ENCODE measurements around the gene LRRC75A. TPM values are rescaled to one million over a fixed set of nuclear protein-coding genes. Genes with fewer than 3 reads are reported as not detected.

LRRC75A gene
- total RNA-seq = 1 to 10 TPM; 2.2 to 5.7 (median 3.9) TPM
- 10 to 100 TPM; 25.5 to 40.5 (median 37.2) TPM for polyA plus RNA-seq

GRCh38 chr17:16491703-16492612 is at the start of gene LRRC75A:
Gene LRRC75A, minus strand, starts transcription at chr17:16492193. Its CDS starts 203 bp downstream, at chr17:16491990.
- H3K4me1 ChIP-seq = peaks cover 0 to 25% (median 17%) of the 10 kb centered on the region in 4 donors

GRCh38 chr17:16537130-16537458 is 45.1 kb upstream of the LRRC75A start:
- WGBS, 2 donors = 23 to 33% methylated on average over 2 of the region's 2 CpGs
- peaks cover 0 to 10% (median 0%) of the 10 kb centered on the region in 4 donors for H3K4me1 ChIP-seq
- H3K36me3 ChIP-seq = no peaks in the 10 kb centered on the region
- DNase-seq = no peak
- peak overlapping the region; percentile 88 to 91 (median 90) for H3K27ac ChIP-seq
- TF ChIP-seq CTCF (IDR thresholded peaks at IDR 0.05) (peak in 2 of 4 experiments; percentile 2 to 7), POLR2A (IDR thresholded peaks at IDR 0.05) (no peak)
- intact Hi-C loops (cut with DNase I) = loop anchor here (2.0 to 5.0 kb wide), 2 partner anchors 52 to 455 kb away; no protein-coding TSS in a partner anchor
- H3K27me3 ChIP-seq = peaks cover 0 to 3% (median 0%) of the 10 kb centered on the region in 3 donors
- no peak overlapping the region for H3K4me3 ChIP-seq
- no peaks in the 10 kb centered on the region for H3K9me3 ChIP-seq

More at GRCh38 chr17:16491703-16492612, at the start of gene LRRC75A:
- Histone ChIP-seq H3K36me3 (no peaks in the 10 kb centered on the region), H3K9me3 (no peaks in the 10 kb centered on the region), H3K27me3 (no peaks in the 10 kb centered on the region), H3K4me3 (peak within 1 kb of the TSS; percentile 32 to 80 (median 69)), H3K27ac (peak within 1 kb of the TSS; percentile 36 to 74 (median 68))
- intact Hi-C loops (cut with DNase I) = no loop called here
- no peak for DNase-seq
- WGBS, 2 donors = 1% methylated on average over 134 of the region's 134 CpGs
- TF ChIP-seq POLR2A (IDR thresholded peaks at IDR 0.05) (no peak), POLR2AphosphoS5 (IDR thresholded peaks at IDR 0.05) (no peak), CTCF (IDR thresholded peaks at IDR 0.05) (no peak), EP300 (IDR thresholded peaks at IDR 0.05) (no peak)

GRCh38 chr17:16534236-16534635 is 42.2 kb upstream of the LRRC75A start:
- WGBS, 2 donors = 91 to 92% methylated on average over 1 of the region's 1 CpG
- no peaks in the 10 kb centered on the region for H3K9me3 ChIP-seq
- intact Hi-C loops (cut with DNase I) = no loop called here
- TF ChIP-seq POLR2AphosphoS5 (IDR thresholded peaks at IDR 0.05) = no peak
- TF ChIP-seq CTCF (IDR thresholded peaks at IDR 0.05) = no peak
- no peak for TF ChIP-seq EP300 (IDR thresholded peaks at IDR 0.05)
- TF ChIP-seq POLR2A (IDR thresholded peaks at IDR 0.05) = no peak
- peaks cover 0 to 10% (median 0%) of the 10 kb centered on the region in 4 donors for H3K4me1 ChIP-seq
- peaks cover 0 to 3% (median 0%) of the 10 kb centered on the region in 3 donors for H3K27me3 ChIP-seq
- H3K36me3 ChIP-seq = no peaks in the 10 kb centered on the region
- no peak for DNase-seq
- no peak overlapping the region for H3K4me3 ChIP-seq
- no peak overlapping the region for H3K27ac ChIP-seq

- H3K36me3 ChIP-seq = no peaks in the 10 kb centered on the region
- no peak overlapping the region for H3K4me3 ChIP-seq
- H3K9me3 ChIP-seq = no peaks in the 10 kb centered on the region
- H3K4me1 ChIP-seq = no peaks in the 10 kb centered on the region
- H3K27ac ChIP-seq = no peak overlapping the region
- WGBS, 2 donors = 88 to 92% methylated on average over 4 of the region's 4 CpGs
- no peak for DNase-seq
- intact Hi-C loops (cut with DNase I) = no loop called here
- TF ChIP-seq POLR2A (IDR thresholded peaks at IDR 0.05) (no peak), EP300 (IDR thresholded peaks at IDR 0.05) (no peak), POLR2AphosphoS5 (IDR thresholded peaks at IDR 0.05) (no peak), CTCF (IDR thresholded peaks at IDR 0.05) (no peak)
- H3K27me3 ChIP-seq = peaks cover 0 to 3% (median 0%) of the 10 kb centered on the region in 3 donors
Measured at GRCh38 chr17:16529906-16530305, 37.9 kb upstream of the LRRC75A start.
